Activated B cell treated with CpG ODN at 0.5 μM for 24 hours (primary cell): ENCODE measurements around the gene GDF7. TPM values are rescaled to one million over a fixed set of nuclear protein-coding genes. Genes with fewer than 3 reads are reported as not detected.

Experiments
- ATAC-seq: fragments of 200-7000 bp; cut with Tn5 transposase; one replicate; pipeline ENCODE4 v1.10.0; 2021; ENCODE audit warnings: low read depth, mild to moderate bottlenecking, moderate library complexity
- CTCF ChIA-PET: fragments of 350-600 bp; sonication (Branson Sonifier 250); formaldehyde crosslinking; loops from one replicate; lab custom pipeline; 2021; ENCODE audit warnings: antibody characterized with exemption; lab: Charles Lee
- POLR2A ChIA-PET: fragments of 350-600 bp; sonication (Branson Sonifier 250); formaldehyde crosslinking; loops from one replicate; lab custom pipeline; 2021; ENCODE audit warnings: antibody characterized with exemption; lab: Charles Lee
- DNase-seq: peaks from one replicate; pipeline ENCODE4 v3.0.0; 2022
- H3K27ac Mint-ChIP-seq: one replicate; pipeline ENCODE4 v1.8.0; 2020; ENCODE audit warnings: mixed read lengths
- H3K27me3 Mint-ChIP-seq: one replicate; pipeline ENCODE4 v1.8.0; 2021; ENCODE audit warnings: mixed read lengths
- H3K36me3 Mint-ChIP-seq: one replicate; pipeline ENCODE4 v1.8.0; 2021; ENCODE audit warnings: low read depth, mixed read lengths
- H3K4me1 Mint-ChIP-seq: one replicate; pipeline ENCODE4 v1.8.0; 2021; ENCODE audit warnings: mixed read lengths
- H3K4me3 Mint-ChIP-seq: one replicate; pipeline ENCODE4 v1.8.0; 2020; ENCODE audit warnings: mild to moderate bottlenecking, mixed read lengths
- H3K9me3 Mint-ChIP-seq: one replicate; pipeline ENCODE4 v1.8.0; 2020; ENCODE audit warnings: mixed read lengths
- intact Hi-C: fragments of 100-400 bp; cut with micrococcal nuclease; formaldehyde crosslinking; loops from one replicate; pipeline ENCODE4 v1.15.1; 2024
- total RNA-seq: library from RNA; stranded (reverse); gene quantifications from 2 replicates; pipeline ENCODE4 v1.2.3, GENCODE V29; 2022
- TF ChIP-seq, protein P1 (sequence below): fragments of 200-600 bp; IDR thresholded peaks from one replicate; pipeline ENCODE4 v1.8.0; 2022; ENCODE audit warnings: antibody characterized with exemption, mild to moderate bottlenecking

GDF7 gene
- total RNA-seq, 1 donor from 2014 or later, result 6.7 TPM

DNA sequence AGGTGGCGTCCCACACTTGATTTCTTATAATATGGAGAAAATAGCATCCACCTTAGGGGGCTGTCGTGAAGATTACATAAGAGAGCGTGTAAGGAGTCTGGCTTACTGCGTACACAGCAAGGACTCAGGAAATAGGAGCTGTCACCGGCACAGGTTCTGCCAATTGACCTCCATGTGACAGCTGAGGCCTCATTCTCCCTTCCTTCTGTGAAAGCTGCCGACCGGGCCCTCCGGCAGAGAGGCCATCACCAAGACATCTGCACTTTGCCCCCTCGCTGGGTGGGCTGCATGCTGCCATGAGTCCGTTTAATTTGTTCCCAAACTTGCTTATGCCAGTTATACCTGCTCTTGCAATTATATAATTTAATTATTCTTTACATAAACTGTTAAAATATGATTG lies 43.7 kb upstream of the GDF7 start:
- DNase-seq (no peak), ATAC-seq (no peak)
- TF ChIP-seq, protein P1, sequence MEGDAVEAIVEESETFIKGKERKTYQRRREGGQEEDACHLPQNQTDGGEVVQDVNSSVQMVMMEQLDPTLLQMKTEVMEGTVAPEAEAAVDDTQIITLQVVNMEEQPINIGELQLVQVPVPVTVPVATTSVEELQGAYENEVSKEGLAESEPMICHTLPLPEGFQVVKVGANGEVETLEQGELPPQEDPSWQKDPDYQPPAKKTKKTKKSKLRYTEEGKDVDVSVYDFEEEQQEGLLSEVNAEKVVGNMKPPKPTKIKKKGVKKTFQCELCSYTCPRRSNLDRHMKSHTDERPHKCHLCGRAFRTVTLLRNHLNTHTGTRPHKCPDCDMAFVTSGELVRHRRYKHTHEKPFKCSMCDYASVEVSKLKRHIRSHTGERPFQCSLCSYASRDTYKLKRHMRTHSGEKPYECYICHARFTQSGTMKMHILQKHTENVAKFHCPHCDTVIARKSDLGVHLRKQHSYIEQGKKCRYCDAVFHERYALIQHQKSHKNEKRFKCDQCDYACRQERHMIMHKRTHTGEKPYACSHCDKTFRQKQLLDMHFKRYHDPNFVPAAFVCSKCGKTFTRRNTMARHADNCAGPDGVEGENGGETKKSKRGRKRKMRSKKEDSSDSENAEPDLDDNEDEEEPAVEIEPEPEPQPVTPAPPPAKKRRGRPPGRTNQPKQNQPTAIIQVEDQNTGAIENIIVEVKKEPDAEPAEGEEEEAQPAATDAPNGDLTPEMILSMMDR, result no peak
- no peaks in the 10 kb centered on the region for H3K9me3 Mint-ChIP-seq
- H3K27me3 Mint-ChIP-seq, result no peaks in the 10 kb centered on the region
- no peaks in the 10 kb centered on the region for H3K4me1 Mint-ChIP-seq
- intact Hi-C loops, result no loop called here
- H3K4me3 Mint-ChIP-seq, result no peak overlapping the region
- POLR2A ChIA-PET, result no interaction called here
- CTCF ChIA-PET, result no interaction called here
- peaks cover 52% of the 10 kb centered on the region for H3K36me3 Mint-ChIP-seq
- no peak overlapping the region for H3K27ac Mint-ChIP-seq

DNA sequence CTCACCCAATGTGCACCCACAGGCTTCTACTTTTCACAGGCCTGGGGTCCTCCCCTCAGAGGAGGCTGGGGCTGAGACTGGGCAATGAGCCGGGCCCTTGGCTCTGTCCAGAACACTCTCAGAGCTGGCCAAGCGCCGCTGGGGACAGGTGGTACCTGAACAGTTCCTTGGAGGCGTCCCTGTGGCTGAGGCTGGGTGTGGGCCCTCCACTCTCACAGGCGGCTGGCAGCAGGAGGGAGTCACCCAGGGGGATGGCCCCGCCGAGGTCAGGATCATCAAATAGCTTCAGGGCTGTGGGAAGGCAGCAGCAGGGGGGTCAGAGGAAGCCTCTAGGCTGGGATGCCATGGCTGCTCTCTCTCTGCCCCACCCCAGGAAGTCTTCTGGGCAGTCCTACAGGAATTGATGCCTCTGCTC lies 43.2 kb upstream of the GDF7 start:
- TF ChIP-seq, protein P1, result no peak
- ChIA-PET POLR2A (no interaction called here), CTCF (no interaction called here)
- H3K9me3 Mint-ChIP-seq, result no peaks in the 10 kb centered on the region
- peaks cover 51% of the 10 kb centered on the region for H3K36me3 Mint-ChIP-seq
- no peaks in the 10 kb centered on the region for H3K4me1 Mint-ChIP-seq
- H3K27me3 Mint-ChIP-seq, result no peaks in the 10 kb centered on the region
- DNase-seq (no peak), ATAC-seq (no peak)
- intact Hi-C loops, result no loop called here
- H3K27ac Mint-ChIP-seq, result no peak overlapping the region
- H3K4me3 Mint-ChIP-seq, result no peak overlapping the region

DNA sequence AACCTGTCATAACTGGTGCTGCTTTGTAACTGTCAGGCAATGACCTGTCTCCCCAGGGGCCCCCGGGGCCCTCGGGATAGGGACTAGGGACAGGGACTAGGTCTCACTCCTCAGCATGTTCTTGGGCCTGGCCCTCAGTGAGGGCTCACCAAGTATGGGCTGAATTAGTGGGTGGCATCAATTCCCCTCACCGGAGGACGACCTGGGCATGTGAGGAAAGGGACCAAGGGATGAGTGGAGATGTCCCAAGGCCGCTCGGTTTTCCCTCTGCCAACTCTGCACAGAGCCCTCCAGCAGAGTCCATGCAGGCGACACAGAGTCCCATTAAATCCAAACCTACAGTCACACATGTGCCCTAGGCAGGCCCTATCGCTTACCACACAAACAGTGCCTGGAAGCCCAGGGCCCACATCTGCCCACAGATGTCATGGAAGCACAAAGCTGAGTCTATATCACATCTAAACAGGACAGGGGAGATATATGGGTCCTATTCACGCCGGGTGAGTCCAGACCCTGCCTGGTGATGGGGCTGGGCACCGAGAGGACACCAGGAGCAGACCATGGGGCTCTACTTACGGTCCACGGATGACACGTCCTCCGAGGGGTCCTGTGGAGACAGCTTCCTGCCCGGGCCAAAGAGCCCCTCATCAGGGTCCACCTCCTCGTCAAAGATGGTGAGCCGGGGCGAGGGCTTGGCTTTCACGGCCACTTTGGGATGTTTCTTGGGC lies 42.6 kb upstream of the GDF7 start:
- intact Hi-C loops, result no loop called here
- ATAC-seq (no peak), DNase-seq (no peak)
- Mint-ChIP-seq H3K4me3 (no peak overlapping the region), H3K4me1 (no peaks in the 10 kb centered on the region), H3K27ac (no peak overlapping the region), H3K9me3 (no peaks in the 10 kb centered on the region), H3K27me3 (no peaks in the 10 kb centered on the region), H3K36me3 (peaks cover 50% of the 10 kb centered on the region)
- TF ChIP-seq, protein P1, result no peak
- CTCF ChIA-PET, result no interaction called here
- POLR2A ChIA-PET, result no interaction called here

DNA sequence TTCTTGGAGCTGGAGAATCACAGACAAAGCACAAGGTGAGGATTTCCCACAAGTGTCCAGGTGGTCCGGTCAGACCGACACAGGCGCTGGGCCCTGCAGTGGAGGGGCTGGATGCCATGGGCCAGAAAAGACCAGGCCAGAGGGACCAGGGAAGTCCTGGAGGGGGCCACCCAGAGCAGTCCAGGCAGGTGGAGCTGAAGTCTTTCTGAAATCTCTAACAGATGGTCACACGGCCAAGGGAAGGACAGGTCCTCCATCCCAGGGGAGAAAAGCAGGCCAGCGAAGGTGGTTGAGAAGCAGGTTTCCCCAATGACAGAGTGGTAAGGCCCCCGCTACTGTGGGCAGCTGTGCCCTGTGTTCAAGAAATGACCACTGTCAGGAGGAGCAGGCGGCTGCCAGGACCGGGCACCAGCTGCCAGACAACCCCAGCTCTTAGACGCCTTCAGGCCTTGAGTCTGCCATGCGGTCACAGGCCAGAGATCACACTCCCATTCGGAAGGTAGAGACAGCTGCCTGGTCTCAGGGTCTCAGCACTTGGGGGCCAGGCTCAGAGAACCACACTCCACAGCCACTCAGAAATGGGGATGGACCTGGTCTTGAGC lies 42.0 kb upstream of the GDF7 start:
- CTCF ChIA-PET, result no interaction called here
- Mint-ChIP-seq H3K36me3 (peaks cover 47% of the 10 kb centered on the region), H3K4me3 (no peak overlapping the region), H3K4me1 (no peaks in the 10 kb centered on the region), H3K9me3 (no peaks in the 10 kb centered on the region), H3K27me3 (no peaks in the 10 kb centered on the region), H3K27ac (no peak overlapping the region)
- POLR2A ChIA-PET, result no interaction called here
- intact Hi-C loops, result no loop called here
- ATAC-seq (no peak), DNase-seq (no peak)
- TF ChIP-seq, protein P1, result no peak

DNA sequence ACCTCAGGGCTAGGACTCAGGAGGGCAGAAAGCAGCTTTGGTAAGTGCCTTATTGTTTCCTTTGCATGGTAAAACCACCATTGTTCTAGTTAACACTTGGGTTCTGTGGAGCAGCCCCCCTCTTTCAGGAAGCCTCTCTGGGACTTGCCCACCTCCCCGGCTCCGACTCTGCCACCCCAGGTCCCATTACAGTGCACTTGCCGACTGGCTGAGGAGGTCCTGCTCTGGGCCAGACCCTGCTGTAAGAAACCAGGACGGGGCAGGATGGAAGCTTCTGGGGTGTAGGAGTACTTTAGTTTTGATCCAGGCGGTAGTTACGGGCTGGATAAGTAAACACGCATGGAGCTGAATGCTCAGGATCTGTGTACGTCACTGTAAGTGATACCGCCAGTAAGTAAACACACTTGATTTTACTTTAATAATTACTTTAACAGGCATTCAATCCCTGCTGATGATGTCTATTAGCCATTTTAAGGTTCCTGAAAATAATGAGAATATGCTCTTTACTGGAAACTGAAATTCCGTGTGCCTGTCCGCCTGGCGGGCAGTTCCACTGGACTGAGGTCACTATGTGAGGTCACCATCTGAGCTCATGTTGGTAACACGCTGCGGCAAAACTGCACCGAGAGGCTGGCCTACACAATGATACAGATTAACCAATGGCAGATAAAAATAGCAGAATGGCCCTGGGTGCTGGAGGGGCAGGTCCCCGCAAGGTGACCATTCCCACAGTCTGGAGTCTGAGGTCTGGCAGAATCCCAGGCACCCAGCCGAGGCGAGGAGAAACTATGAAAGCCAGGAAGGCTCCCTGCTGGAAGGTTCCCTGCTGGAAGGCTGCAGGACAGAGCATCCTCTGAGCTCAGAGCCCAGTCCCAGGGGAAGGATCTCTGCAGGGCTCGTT lies 41.2 kb upstream of the GDF7 start:
- H3K36me3 Mint-ChIP-seq, result peaks cover 43% of the 10 kb centered on the region
- H3K9me3 Mint-ChIP-seq, result no peaks in the 10 kb centered on the region
- ChIA-PET CTCF (interaction anchor here (1.7 kb wide), 1 partner anchor 16 kb away, joined by 6 read pairs; no protein-coding TSS in a partner anchor), POLR2A (no interaction called here)
- intact Hi-C loops, result no loop called here
- H3K4me1 Mint-ChIP-seq, result no peaks in the 10 kb centered on the region
- H3K27me3 Mint-ChIP-seq, result no peaks in the 10 kb centered on the region
- no peak overlapping the region for H3K27ac Mint-ChIP-seq
- ATAC-seq (no peak), DNase-seq (no peak)
- no peak overlapping the region for H3K4me3 Mint-ChIP-seq
- TF ChIP-seq, protein P1, result no peak
